Limb (tissue), 2 donors: ENCODE results near the gene STXBP1.
A peak's percentile ranks its signal among the peaks of the same experiment; 100 is the strongest.
"Not testable (repeated sequence)": the region's sequence is repeated elsewhere in the genome, so short reads cannot be mapped to it uniquely, and the experiment has no call there.

ENCODE experiments used
- DNase-seq, 2 donors: peaks; one replicate each; pipeline ENCODE4 v3.0.0-alpha.2; 2016; ENCODE audit errors: extremely low spot score in 2 of 2

The STXBP1 gene

GRCh38 chr9:127577194-127577593 is 34.9 kb upstream of the STXBP1 start:
- DNase-seq, result not testable (repeated sequence)

GRCh38 chr9:127578627-127578951 is 33.5 kb upstream of the STXBP1 start:
- no peak for DNase-seq

GRCh38 chr9:127578952-127579853 is 32.9 kb upstream of the STXBP1 start:
- DNase-seq, result peak in 1 of 2 donors; percentile 67

GRCh38 chr9:127580366-127580765 is 31.7 kb upstream of the STXBP1 start:
- DNase-seq, result no peak

GRCh38 chr9:127580879-127581475 is 31.1 kb upstream of the STXBP1 start:
- no peak for DNase-seq

- DNase-seq, result not testable (repeated sequence)
These were observed 27.6 kb upstream of the STXBP1 start for GRCh38 chr9:127584474-127584805.

- no peak for DNase-seq
These were observed 26.8 kb upstream of the STXBP1 start for GRCh38 chr9:127585161-127585819.

- no peak for DNase-seq
These were observed 26.0 kb upstream of the STXBP1 start for GRCh38 chr9:127586096-127586495.

- DNase-seq, result peak; percentile 73 to 81
These were observed 25.5 kb upstream of the STXBP1 start for GRCh38 chr9:127586537-127586936.

- DNase-seq, result no peak
These were observed 24.1 kb upstream of the STXBP1 start for GRCh38 chr9:127587966-127588365.

GRCh38 chr9:127588740-127589506 is 23.2 kb upstream of the STXBP1 start:
- DNase-seq, result peak in 1 of 2 donors; percentile 40

- DNase-seq, result peak; percentile 80 to 82
These were observed 22.1 kb upstream of the STXBP1 start for GRCh38 chr9:127589955-127590370.

- no peak for DNase-seq
These were observed 16.5 kb upstream of the STXBP1 start for GRCh38 chr9:127595611-127596010.

- DNase-seq, result no peak
These were observed 13.1 kb upstream of the STXBP1 start for GRCh38 chr9:127598839-127599549.

- DNase-seq, result no peak
These were observed 12.6 kb upstream of the STXBP1 start for GRCh38 chr9:127599550-127599891.

GRCh38 chr9:127603226-127603625 is 8.9 kb upstream of the STXBP1 start:
- DNase-seq, result no peak

- no peak for DNase-seq
These were observed 6.0 kb upstream of the STXBP1 start for GRCh38 chr9:127606043-127606442.

GRCh38 chr9:127608104-127608966 is 3.7 kb upstream of the STXBP1 start:
- DNase-seq, result peak; percentile 34 to 84

- no peak for DNase-seq
These were observed 526 bp upstream of the STXBP1 start for GRCh38 chr9:127611603-127611898.

GRCh38 chr9:127612939-127613582 is 984 bp downstream of the STXBP1 start:
- peak in 1 of 2 donors; percentile 73 for DNase-seq
